WI38 (cell line): ENCODE measurements around the gene CGREF1.

Experiments used
- H3K4me3 ChIP-seq: 2 replicates; pipeline ENCODE4 v1.5.1; 2011; ENCODE audit warnings: low read depth, mild to moderate bottlenecking, control low read depth, low read length
- TF ChIP-seq, protein P1 (sequence below): IDR thresholded peaks from 2 replicates; pipeline ENCODE4 v1.5.1; 2012; ENCODE audit warnings: low read depth, mild to moderate bottlenecking, control low read depth, low read length

The CGREF1 gene

DNA sequence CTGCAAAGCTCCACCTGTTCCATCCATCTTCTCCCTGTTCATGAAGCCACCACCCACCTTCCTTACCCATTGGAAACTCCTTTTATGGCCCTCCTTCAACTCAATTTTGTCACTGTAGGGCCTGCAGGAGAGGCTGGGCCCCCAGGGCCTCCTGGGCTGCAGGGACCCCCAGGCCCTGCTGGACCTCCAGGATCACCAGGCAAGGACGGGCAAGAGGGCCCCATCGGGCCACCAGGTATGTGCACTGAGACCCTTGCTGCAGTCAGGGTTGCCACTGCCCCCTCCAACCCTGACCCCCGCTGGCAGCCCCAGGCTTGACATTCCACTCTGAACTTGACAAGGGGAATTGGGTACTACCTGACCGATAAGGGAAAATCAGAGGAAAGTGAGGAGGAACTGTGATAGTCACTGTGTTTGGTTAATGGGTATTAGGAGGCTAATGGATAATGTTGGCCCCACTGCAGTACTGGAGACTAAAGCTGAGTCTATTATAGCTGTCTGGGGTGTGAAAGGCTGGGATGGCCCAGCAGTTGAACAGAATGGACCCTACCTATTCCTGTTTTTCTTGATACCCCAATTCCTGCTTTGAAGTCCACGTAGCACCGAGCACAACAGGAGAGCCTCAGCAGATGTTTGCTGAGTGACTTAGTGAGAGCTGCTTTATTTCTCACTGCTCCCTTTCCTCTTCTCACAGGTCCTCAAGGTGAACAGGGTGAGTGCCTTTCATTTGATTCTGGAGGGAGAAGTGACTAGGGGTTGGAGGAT, 34.4 kb downstream of the CGREF1 start:
- H3K4me3 ChIP-seq = no peak overlapping the region
- TF ChIP-seq, protein P1, sequence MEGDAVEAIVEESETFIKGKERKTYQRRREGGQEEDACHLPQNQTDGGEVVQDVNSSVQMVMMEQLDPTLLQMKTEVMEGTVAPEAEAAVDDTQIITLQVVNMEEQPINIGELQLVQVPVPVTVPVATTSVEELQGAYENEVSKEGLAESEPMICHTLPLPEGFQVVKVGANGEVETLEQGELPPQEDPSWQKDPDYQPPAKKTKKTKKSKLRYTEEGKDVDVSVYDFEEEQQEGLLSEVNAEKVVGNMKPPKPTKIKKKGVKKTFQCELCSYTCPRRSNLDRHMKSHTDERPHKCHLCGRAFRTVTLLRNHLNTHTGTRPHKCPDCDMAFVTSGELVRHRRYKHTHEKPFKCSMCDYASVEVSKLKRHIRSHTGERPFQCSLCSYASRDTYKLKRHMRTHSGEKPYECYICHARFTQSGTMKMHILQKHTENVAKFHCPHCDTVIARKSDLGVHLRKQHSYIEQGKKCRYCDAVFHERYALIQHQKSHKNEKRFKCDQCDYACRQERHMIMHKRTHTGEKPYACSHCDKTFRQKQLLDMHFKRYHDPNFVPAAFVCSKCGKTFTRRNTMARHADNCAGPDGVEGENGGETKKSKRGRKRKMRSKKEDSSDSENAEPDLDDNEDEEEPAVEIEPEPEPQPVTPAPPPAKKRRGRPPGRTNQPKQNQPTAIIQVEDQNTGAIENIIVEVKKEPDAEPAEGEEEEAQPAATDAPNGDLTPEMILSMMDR = no peak

DNA sequence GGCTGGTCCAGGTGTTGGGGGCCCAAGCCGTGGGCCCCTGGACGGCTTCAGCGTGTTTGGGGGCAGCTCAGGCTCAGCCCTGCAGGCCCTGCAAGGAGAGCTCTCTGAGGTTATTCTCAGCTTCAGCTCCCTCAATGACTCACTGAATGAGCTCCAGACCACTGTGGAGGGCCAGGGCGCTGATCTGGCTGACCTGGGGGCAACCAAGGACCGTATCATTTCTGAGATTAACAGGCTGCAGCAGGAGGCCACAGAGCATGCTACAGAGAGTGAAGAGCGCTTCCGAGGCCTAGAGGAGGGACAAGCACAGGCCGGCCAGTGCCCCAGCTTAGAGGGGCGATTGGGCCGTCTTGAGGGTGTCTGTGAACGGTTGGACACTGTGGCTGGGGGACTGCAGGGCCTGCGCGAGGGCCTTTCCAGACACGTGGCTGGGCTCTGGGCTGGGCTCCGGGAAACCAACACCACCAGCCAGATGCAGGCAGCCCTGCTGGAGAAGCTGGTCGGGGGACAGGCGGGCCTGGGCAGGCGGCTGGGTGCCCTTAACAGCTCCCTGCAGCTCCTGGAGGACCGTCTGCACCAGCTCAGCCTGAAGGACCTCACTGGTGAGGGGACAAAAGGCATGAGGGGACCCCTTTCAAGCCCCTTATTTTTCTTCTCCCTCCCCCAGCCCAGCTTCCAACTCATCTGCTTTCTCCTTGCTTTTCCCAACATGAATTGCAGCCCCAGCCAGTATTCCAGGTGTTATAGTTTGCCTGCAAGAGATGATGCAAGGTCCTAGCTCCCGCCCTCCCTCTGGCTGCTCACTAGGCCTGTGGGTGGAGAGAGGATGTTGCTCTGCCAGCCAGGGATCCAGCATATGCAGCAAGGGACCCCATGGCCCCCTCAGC, 35.3 kb downstream of the CGREF1 start:
- no peak overlapping the region for H3K4me3 ChIP-seq
- TF ChIP-seq, protein P1 = no peak

DNA sequence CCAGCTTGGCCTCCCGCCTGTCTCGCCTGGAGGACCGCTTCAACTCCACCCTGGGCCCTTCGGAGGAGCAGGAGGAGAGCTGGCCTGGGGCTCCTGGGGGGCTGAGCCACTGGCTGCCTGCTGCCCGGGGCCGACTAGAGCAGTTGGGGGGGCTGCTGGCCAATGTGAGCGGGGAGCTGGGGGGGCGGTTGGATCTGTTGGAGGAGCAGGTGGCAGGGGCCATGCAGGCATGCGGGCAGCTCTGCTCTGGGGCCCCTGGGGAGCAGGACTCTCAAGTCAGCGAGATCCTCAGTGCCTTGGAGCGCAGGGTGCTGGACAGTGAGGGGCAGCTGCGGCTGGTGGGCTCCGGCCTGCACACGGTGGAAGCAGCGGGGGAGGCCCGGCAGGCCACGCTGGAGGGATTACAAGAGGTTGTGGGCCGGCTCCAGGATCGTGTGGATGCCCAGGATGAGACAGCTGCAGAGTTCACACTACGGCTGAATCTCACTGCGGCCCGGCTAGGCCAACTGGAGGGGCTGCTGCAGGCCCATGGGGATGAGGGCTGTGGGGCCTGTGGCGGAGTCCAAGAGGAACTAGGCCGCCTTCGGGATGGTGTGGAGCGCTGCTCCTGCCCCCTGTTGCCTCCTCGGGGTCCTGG, 36.0 kb downstream of the CGREF1 start:
- no peak overlapping the region for H3K4me3 ChIP-seq
- TF ChIP-seq, protein P1 = no peak

DNA sequence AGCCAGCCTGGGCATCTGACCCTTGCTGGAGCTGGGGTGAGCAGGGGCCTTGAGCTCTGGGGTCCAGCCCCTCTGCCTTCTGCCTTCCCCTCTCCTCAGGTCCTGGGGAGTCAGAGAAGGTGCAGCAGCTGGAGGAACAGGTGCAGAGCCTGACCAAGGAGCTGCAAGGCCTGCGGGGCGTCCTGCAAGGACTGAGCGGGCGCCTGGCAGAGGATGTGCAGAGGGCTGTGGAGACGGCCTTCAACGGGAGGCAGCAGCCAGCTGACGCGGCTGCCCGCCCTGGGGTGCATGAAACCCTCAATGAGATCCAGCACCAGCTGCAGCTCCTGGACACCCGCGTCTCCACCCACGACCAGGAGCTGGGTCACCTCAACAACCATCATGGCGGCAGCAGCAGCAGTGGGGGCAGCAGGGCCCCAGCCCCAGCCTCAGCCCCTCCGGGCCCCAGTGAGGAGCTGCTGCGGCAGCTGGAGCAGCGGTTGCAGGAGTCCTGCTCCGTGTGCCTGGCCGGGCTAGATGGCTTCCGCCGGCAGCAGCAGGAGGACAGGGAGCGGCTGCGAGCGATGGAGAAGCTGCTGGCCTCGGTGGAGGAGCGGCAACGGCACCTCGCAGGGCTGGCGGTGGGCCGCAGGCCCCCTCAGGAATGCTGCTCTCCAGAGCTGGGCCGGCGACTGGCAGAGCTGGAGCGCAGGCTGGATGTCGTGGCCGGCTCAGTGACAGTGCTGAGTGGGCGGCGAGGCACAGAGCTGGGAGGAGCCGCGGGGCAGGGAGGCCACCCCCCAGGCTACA, 36.8 kb downstream of the CGREF1 start:
- no peak overlapping the region for H3K4me3 ChIP-seq

DNA sequence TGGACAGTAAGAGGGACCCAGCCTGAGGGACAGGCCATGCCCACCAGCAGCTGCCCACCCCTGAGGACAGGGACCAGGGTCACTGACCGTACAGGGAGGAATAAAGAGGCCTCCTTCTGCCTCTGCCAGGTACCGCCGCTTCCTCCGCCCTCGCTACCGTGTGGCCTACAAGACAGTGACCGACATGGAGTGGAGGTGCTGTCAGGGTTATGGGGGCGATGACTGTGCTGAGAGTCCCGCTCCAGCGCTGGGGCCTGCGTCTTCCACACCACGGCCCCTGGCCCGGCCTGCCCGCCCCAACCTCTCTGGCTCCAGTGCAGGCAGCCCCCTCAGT, 38.4 kb downstream of the CGREF1 start:
- TF ChIP-seq, protein P1 = no peak
- H3K4me3 ChIP-seq = peak overlapping the region; percentile 84

More for the DNA sequence above, 36.8 kb downstream of the CGREF1 start:
- TF ChIP-seq, protein P1 = no peak

DNA sequence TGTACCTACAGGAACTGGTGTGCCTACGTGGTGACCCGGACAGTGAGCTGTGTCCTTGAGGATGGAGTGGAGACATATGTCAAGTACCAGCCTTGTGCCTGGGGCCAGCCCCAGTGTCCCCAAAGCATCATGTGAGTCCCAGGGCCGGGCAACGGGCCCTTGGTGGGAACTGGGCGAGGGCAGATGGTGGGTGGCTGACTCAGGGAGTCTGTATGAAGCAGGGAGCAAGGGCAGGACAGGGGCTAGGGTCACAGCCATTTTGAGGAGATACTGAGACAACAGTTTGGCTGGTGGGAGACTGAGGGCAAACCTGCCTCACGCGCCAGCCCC, 38.8 kb downstream of the CGREF1 start:
- peak overlapping the region; percentile 84 for H3K4me3 ChIP-seq

More for the DNA sequence above, 38.8 kb downstream of the CGREF1 start:
- TF ChIP-seq, protein P1 = no peak
